ENCODE data around the gene ANKS6. TPM values are rescaled to one million over a fixed set of nuclear protein-coding genes. Genes with fewer than 3 reads are reported as not detected.

ANKS6 gene
- total RNA-seq: 10 to 100 TPM; 14.6 to 15.0 TPM

DNA sequence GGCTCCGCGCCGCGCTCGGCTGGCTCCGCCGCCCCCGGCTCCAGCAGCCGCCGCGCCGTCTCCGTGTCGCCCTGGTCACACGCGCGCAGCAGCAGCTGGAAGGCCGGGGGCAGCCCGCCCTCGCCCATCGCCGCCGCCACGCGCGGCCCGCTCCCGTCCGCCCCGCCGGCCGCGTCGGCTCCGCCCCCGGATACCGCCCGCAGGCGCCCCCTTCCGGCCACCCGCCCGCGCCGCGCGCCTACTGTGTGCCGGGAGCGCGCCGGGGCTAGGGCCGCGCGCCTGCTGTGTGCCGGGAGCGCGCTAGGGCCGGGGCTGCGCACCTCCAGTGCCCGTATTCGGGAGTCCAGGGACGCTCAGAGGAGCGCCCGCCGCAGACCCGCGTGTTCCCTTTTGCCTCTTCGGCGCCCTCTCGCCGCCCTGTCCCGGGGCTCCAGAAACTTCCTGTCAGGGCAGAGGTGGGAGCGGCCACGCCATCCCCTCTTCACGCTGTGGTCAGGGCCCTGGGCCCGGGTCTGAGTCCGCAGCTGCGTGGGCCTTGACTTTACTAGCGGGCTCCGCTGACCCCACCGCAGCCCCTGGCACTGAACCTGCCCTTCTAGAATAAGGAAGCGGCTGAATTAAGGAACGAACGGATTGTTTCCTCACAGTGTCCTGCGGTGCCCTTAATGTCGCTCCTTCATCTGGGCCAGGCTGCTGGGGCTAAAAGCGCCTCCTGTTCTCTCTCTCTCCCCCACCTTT, at the start of gene ANKS6:
TSS of gene ANKS6 (minus strand) at position 192 of the 738 bp plus-strand sequence. CDS start at position 128, 64 bp downstream.
- H3K4me1 Mint-ChIP-seq (ENCODE audit: low read depth): peaks cover 30% of the 10 kb centered on the region
- H3K9me3 Mint-ChIP-seq: peaks cover 11% of the 10 kb centered on the region
- H3K27me3 Mint-ChIP-seq (ENCODE audit: low read depth): no peaks in the 10 kb centered on the region
- H3K36me3 Mint-ChIP-seq (ENCODE audit: low read depth): peaks cover 6% of the 10 kb centered on the region
- H3K4me3 Mint-ChIP-seq: peak within 1 kb of the TSS; percentile 77
- CTCF ChIA-PET: interaction anchor here (5.5 kb wide), 1 partner anchor 11 kb away, joined by 31 read pairs; the partner anchor contains the start of gene GALNT12
- intact Hi-C loops (cut with micrococcal nuclease): loop anchor here (1.0 to 10.0 kb wide), 5 partner anchors 10 to 1142 kb away; partner anchors contain the start of gene TBC1D2
- DNase-seq: peak; percentile 81
- peak within 1 kb of the TSS; percentile 56 for H3K27ac Mint-ChIP-seq

DNA sequence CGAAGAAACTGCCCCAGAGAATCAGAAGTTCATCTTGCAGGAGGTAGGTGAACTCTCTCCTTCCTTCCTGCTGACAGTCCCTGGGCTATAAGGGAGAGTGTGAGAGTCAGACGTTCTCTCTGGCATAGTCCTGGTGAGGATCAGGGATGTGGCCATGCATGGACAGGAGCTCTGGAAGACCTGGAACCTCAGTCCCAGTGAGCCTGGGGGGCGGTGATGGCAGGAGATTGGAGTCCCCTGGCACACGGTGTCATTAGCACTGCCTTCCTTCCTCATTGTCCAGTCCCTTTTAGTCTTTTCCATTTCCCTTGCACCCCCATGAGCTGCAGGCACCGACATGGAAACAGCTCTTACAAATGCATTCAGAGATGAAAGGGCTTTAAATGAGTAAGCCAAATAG, 49.7 kb upstream of the ANKS6 start:
- H3K36me3 Mint-ChIP-seq (ENCODE audit: low read depth): peaks cover 4% of the 10 kb centered on the region
- peaks cover 3% of the 10 kb centered on the region for H3K4me1 Mint-ChIP-seq (ENCODE audit: low read depth)
- DNase-seq: no peak
- no peaks in the 10 kb centered on the region for H3K27me3 Mint-ChIP-seq (ENCODE audit: low read depth)
- no peak overlapping the region for H3K4me3 Mint-ChIP-seq
- intact Hi-C loops (cut with micrococcal nuclease): no loop called here
- H3K27ac Mint-ChIP-seq: no peak overlapping the region
- CTCF ChIA-PET: interaction anchor here (0.6 to 5.2 kb wide), 5 partner anchors 13 to 395 kb away, joined by 3 to 58 read pairs (median 3); no protein-coding TSS in a partner anchor
- no peaks in the 10 kb centered on the region for H3K9me3 Mint-ChIP-seq

DNA sequence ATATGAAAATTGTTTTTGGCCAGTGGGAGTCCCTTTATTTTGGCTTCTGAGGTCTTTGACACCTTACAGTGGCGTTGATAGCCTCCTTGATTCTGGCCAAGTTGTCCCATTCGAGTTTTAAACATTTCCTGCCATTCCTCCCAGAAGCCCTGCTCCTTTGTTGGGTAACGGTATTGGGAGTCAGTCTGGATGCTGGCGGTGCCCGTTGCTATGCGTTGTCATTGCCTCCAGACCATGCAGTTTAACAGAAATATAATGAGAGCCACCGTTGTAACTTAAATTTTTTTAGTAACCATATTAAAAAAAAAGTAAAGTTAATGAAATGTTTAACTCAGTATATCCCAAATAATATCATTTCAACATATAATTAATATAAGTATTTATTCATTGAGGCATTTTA, 46.2 kb upstream of the ANKS6 start:
- no peak overlapping the region for H3K4me3 Mint-ChIP-seq
- intact Hi-C loops (cut with micrococcal nuclease): no loop called here
- peaks cover 9% of the 10 kb centered on the region for H3K36me3 Mint-ChIP-seq (ENCODE audit: low read depth)
- H3K27ac Mint-ChIP-seq: no peak overlapping the region
- no peaks in the 10 kb centered on the region for H3K9me3 Mint-ChIP-seq
- H3K4me1 Mint-ChIP-seq (ENCODE audit: low read depth): no peaks in the 10 kb centered on the region
- no peaks in the 10 kb centered on the region for H3K27me3 Mint-ChIP-seq (ENCODE audit: low read depth)
- CTCF ChIA-PET: interaction anchor here (0.6 to 1.9 kb wide), 7 partner anchors 16 to 348 kb away, joined by 3 to 7 read pairs (median 4); partner anchors contain the start of gene GALNT12
- no peak for DNase-seq

DNA sequence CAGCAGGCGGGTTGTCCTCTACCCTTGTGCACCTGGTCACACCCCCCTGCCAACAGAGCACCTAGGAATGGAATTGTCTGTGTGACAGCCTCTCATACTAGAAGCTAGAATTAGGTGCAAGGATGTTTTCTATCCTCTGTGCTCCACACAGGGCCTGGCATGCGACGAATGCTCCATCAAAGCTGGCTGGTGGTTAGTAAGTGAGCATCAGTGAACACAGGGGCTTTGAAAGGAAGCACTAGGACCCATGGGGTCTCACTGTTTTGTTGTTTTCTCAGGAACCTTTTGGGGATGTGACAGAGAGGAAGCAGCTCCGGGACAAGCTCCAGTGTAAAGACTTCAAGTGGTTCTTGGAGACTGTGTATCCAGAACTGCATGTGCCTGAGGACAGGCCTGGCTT, 43.4 kb upstream of the ANKS6 start:
- DNase-seq: no peak
- Mint-ChIP-seq H3K9me3 (no peaks in the 10 kb centered on the region), H3K27me3 (ENCODE audit: low read depth) (no peaks in the 10 kb centered on the region), H3K4me1 (ENCODE audit: low read depth) (no peaks in the 10 kb centered on the region), H3K4me3 (no peak overlapping the region), H3K27ac (no peak overlapping the region), H3K36me3 (ENCODE audit: low read depth) (peaks cover 6% of the 10 kb centered on the region)
- CTCF ChIA-PET: interaction anchor here (1.6 kb wide), 1 partner anchor 8 kb away, joined by 6 read pairs; no protein-coding TSS in a partner anchor
- intact Hi-C loops (cut with micrococcal nuclease): no loop called here

DNA sequence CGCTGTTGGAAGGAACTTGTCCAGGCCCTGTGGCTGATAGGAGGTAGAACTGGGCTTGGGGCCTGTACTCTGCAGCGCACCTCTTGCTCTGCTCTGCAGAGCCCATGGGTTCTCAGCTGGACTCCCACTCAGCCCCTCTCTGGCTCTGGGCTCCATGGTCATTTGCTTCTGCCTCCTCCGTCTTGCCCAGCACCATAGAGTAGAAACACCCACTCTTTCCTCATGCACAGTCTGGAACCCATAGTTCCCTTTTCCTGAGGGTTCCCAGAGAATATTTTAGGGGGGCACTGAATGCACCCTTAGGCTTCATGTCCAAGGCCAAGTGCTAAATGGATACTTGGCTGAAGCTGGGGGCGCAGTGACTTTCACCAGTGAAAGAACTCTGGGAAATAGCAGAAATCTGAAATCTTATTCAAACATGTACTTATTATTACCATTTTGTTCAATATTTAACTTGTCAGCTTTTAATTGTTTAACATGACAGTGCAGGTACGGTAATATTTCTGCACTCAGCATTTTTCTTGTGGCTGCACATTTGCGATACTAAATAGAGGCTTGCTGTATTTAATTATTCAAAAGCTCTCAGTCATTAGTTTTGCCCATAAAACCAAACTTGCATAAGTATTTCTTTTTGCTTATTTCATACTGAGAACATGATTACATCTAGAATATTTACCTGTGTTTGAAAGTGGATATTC, 42.7 kb upstream of the ANKS6 start:
- intact Hi-C loops (cut with micrococcal nuclease): no loop called here
- Mint-ChIP-seq H3K4me1 (ENCODE audit: low read depth) (no peaks in the 10 kb centered on the region), H3K27ac (no peak overlapping the region), H3K4me3 (no peak overlapping the region), H3K27me3 (ENCODE audit: low read depth) (no peaks in the 10 kb centered on the region), H3K36me3 (ENCODE audit: low read depth) (peaks cover 6% of the 10 kb centered on the region), H3K9me3 (no peaks in the 10 kb centered on the region)
- DNase-seq: no peak
- CTCF ChIA-PET: interaction anchor here (1.6 kb wide), 1 partner anchor 9 kb away, joined by 6 read pairs; no protein-coding TSS in a partner anchor

DNA sequence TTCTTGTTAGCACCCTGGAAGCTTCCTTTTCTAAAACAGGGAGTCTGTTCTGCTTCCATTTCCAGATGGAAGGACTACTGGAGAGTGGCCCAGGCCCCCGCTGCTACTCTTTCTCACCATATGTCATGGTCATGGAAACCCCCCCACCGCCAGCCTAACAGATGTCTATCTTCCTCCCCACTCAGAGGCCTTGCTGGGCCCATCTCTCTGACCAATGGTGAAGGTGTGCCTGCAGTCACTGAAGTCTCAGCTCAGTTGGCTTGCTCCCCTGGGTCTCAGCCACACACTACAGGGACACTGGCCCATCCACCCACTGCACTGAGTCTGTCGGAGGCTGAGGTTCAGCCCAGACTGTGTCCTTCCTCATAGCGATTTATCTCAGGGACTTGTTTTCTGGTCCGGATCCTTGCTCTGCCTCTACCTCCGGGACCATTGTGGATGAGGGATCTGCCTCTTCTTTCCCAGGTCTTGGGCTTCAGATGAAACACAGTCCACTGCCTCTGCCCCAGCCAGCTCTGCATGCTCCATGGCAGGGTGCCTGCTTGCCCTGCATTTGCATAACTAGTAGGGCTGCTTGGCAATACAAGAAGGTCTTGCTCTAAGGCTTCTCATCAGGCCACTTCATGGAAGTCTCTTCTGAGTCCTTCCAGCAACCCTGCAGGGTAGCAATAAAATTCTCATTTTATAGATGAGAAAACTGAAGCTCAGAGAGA, 42.0 kb upstream of the ANKS6 start:
- H3K4me1 Mint-ChIP-seq (ENCODE audit: low read depth): no peaks in the 10 kb centered on the region
- CTCF ChIA-PET: interaction anchor here (1.5 to 1.6 kb wide), 2 partner anchors 10 kb away, joined by 6 to 9 read pairs; no protein-coding TSS in a partner anchor
- H3K36me3 Mint-ChIP-seq (ENCODE audit: low read depth): peaks cover 6% of the 10 kb centered on the region
- H3K4me3 Mint-ChIP-seq: no peak overlapping the region
- DNase-seq: no peak
- intact Hi-C loops (cut with micrococcal nuclease): no loop called here
- H3K9me3 Mint-ChIP-seq: no peaks in the 10 kb centered on the region
- no peaks in the 10 kb centered on the region for H3K27me3 Mint-ChIP-seq (ENCODE audit: low read depth)
- H3K27ac Mint-ChIP-seq: no peak overlapping the region

DNA sequence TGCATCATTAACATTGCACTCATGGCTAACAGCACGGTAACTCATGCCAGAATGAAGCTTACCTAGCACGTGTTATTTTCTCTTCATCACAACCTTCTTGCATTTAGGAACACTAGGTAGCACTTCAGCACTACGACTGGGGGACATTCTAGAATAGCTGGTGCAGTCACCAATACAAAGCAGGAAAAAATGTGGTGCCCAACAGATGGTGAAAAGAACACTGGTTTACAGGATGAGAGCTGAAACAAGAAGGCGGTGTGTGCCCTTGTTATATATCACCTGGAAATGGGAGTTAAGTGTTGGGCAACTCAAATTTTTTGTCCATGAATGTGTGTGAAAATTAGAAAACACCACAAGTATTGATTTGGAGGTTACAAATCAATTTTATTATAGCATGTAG, 41.2 kb upstream of the ANKS6 start:
- no peak overlapping the region for H3K4me3 Mint-ChIP-seq
- H3K27me3 Mint-ChIP-seq (ENCODE audit: low read depth): no peaks in the 10 kb centered on the region
- H3K36me3 Mint-ChIP-seq (ENCODE audit: low read depth): peaks cover 9% of the 10 kb centered on the region
- CTCF ChIA-PET: interaction anchor here (0.6 to 1.5 kb wide), 2 partner anchors 11 to 44 kb away, joined by 5 to 9 read pairs; no protein-coding TSS in a partner anchor
- no peaks in the 10 kb centered on the region for H3K9me3 Mint-ChIP-seq
- H3K27ac Mint-ChIP-seq: no peak overlapping the region
- intact Hi-C loops (cut with micrococcal nuclease): no loop called here
- DNase-seq: no peak
- H3K4me1 Mint-ChIP-seq (ENCODE audit: low read depth): no peaks in the 10 kb centered on the region

DNA sequence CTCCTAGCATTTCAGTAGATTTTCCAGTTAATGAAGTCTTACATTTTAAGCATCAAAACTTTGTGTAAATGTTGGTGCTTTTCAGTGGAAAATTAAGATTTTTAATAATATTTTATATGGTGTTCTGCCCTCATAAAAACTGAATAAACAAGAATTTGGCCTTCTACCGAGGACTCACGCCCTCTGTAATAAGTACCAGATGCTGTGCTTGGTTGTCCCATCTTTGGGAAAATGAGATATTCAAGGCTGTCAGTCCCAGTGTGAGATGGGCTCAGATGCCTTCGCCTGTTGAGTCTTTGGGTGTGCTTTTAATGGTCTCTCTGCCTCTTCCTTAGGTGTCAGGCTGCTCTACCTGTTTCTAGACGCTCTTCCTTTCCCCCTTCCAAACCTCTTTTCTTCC, 39.9 kb upstream of the ANKS6 start:
- Mint-ChIP-seq H3K9me3 (no peaks in the 10 kb centered on the region), H3K36me3 (ENCODE audit: low read depth) (peaks cover 10% of the 10 kb centered on the region), H3K4me3 (no peak overlapping the region), H3K27ac (no peak overlapping the region), H3K27me3 (ENCODE audit: low read depth) (no peaks in the 10 kb centered on the region), H3K4me1 (ENCODE audit: low read depth) (no peaks in the 10 kb centered on the region)
- CTCF ChIA-PET: interaction anchor here (0.7 kb wide), 1 partner anchor 12 kb away, joined by 5 read pairs; no protein-coding TSS in a partner anchor
- no peak for DNase-seq
- intact Hi-C loops (cut with micrococcal nuclease): no loop called here

DNA sequence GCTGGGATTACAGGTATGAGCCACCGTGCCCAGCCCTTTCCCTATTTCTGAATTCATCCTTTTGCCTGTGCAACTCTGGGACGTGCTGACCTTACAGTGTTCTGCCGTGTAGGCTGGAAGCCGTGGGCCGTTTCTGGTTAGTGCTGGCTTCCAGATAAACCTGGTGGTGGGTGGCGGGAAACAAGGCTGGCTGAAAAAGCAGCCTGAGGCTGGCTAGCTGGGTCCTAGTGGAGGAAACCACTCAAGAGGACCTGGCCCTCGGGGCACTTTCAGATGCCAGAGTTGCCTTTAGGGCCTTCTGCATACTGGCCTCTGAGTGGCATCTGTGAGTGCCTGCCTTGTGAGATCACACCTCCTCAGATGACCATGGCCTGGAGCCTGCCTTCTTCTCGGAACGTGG, 38.0 kb upstream of the ANKS6 start:
- intact Hi-C loops (cut with micrococcal nuclease): no loop called here
- H3K9me3 Mint-ChIP-seq: no peaks in the 10 kb centered on the region
- no peaks in the 10 kb centered on the region for H3K27me3 Mint-ChIP-seq (ENCODE audit: low read depth)
- no peak for DNase-seq
- peaks cover 5% of the 10 kb centered on the region for H3K36me3 Mint-ChIP-seq (ENCODE audit: low read depth)
- H3K27ac Mint-ChIP-seq: no peak overlapping the region
- CTCF ChIA-PET: interaction anchor here (0.7 to 0.9 kb wide), 2 partner anchors 17 to 44 kb away, joined by 3 to 4 read pairs; no protein-coding TSS in a partner anchor
- no peaks in the 10 kb centered on the region for H3K4me1 Mint-ChIP-seq (ENCODE audit: low read depth)
- no peak overlapping the region for H3K4me3 Mint-ChIP-seq

DNA sequence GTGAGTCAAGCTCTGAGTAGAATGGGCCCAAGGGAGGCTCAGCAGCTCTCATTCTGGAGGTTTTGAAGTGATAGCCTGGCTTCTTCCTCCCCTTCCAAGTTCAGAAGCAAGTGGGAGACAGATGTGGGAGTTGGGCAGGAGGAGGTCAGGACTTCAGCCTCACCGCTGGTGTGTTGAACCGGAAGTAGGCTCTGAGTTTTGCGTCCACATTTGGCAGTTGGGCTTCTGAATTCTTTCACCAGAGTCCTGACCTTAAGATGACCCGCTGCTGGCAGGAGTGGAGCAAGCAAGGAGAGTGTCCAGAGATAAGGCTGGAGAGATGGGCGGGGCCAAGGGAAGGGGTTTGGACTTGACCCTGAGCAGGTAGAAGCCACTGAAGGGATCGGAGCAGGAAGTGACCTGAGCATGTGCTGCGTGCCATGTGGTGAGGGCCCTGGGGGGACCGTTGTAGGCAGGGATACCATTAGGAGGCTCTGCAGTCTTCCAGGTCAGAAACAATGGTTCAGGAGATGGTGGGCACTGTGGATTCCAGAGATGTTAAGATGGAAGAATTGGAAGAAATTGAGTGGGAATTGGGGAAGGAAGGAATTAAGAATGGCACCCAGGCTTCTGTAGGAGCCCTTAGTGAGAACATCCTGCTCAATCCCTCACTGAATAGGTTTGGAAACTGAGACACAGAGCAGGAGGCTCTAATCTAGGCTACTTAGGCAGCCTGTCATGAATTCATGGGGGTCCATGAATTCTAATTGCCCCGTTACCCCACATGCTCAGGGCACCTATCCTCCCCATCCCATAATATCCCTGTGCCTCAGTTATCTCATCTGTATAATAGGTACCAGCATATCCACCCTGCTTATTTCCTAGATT, 37.0 kb upstream of the ANKS6 start:
- Mint-ChIP-seq H3K4me3 (no peak overlapping the region), H3K9me3 (no peaks in the 10 kb centered on the region), H3K36me3 (ENCODE audit: low read depth) (peaks cover 5% of the 10 kb centered on the region), H3K4me1 (ENCODE audit: low read depth) (no peaks in the 10 kb centered on the region), H3K27me3 (ENCODE audit: low read depth) (no peaks in the 10 kb centered on the region), H3K27ac (no peak overlapping the region)
- CTCF ChIA-PET: interaction anchor here (0.7 to 0.9 kb wide), 2 partner anchors 18 to 42 kb away, joined by 3 to 4 read pairs; no protein-coding TSS in a partner anchor
- intact Hi-C loops (cut with micrococcal nuclease): no loop called here
- no peak for DNase-seq

DNA sequence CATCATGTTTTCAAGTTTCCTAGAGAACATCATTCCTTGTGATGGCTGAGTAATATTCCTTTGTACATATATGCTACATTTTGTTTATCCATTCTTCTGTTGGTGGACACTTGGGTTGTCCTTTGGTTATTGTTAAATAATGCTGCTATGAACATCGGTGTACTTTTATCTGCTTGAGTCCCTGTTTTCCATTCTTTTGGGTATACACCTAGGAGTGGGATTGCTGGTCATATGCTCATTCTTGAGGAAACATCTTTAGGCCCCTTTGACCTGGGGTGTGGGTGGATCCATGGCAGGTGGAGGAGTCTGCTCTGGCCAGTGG, 36.4 kb upstream of the ANKS6 start:
- no peak overlapping the region for H3K27ac Mint-ChIP-seq

More for the DNA sequence above, 36.4 kb upstream of the ANKS6 start:
- Mint-ChIP-seq H3K27me3 (ENCODE audit: low read depth) (no peaks in the 10 kb centered on the region), H3K4me1 (ENCODE audit: low read depth) (no peaks in the 10 kb centered on the region), H3K9me3 (no peaks in the 10 kb centered on the region), H3K36me3 (ENCODE audit: low read depth) (peaks cover 5% of the 10 kb centered on the region), H3K4me3 (no peak overlapping the region)
- CTCF ChIA-PET: no interaction called here
- intact Hi-C loops (cut with micrococcal nuclease): no loop called here
- no peak for DNase-seq

All from activated naive CD4-positive, alpha-beta T cell treated with anti-CD3 and anti-CD28 coated beads for 36 hours (primary cell).